IMR-90 (cell line): ENCODE results near the gene THSD8. TPM values are rescaled to one million over a fixed set of nuclear protein-coding genes. Genes with fewer than 3 reads are reported as not detected.

Source experiments
- ATAC-seq: fragments of 200-7000 bp; cut with Tn5 transposase; 2 replicates; pipeline ENCODE4 v1.9.1; 2020; ENCODE audit warnings: low read depth, mild to moderate bottlenecking, moderate library complexity
- BruUV-seq: library from RNA; stranded (reverse); fragments of 400-500 nt; replicated peaks from 2 replicates; lab custom pipeline; 2021; lab: Mats Ljungman, UMichigan
- CTCF ChIA-PET: fragments of 300-600 bp; formaldehyde crosslinking; extraction: SDS; loops from one replicate; lab custom pipeline; 2021; ENCODE audit warnings: antibody characterized with exemption; lab: Yijun Ruan, JAX
- POLR2A ChIA-PET: fragments of 300-600 bp; sonication (Branson Sonifier 250); formaldehyde crosslinking; loops from one replicate; lab custom pipeline; 2022; ENCODE audit warnings: antibody characterized with exemption; ENCODE audit not compliant: unreplicated experiment; lab: Charles Lee
- DNase-seq: peaks from one replicate; pipeline ENCODE4 v3.0.0; 2013
- H2AFZ ChIP-seq: replicated peaks from 2 replicates; pipeline ENCODE3; 2013; ENCODE audit warnings: low read length, mild to moderate bottlenecking; ENCODE audit not compliant: poor library complexity
- H2AK5ac ChIP-seq: 2 replicates; pipeline ENCODE4 v1.6.1; 2013; ENCODE audit warnings: low read depth, low read length, inconsistent platforms
- H2AK9ac ChIP-seq: replicated peaks from 2 replicates; pipeline ENCODE3; 2013; ENCODE audit warnings: mild to moderate bottlenecking, low read depth, low read length, moderate library complexity; ENCODE audit not compliant: poor library complexity
- H2BK120ac ChIP-seq: 2 replicates; pipeline ENCODE4 v1.6.1; 2013; ENCODE audit warnings: low read depth, low read length, inconsistent platforms
- H2BK15ac ChIP-seq: 3 replicates; pipeline ENCODE4 v1.6.1; 2013; ENCODE audit warnings: low read depth, low read length, inconsistent platforms
- H2BK20ac ChIP-seq: 2 replicates; pipeline ENCODE4 v1.6.1; 2013; ENCODE audit warnings: low read depth, mild to moderate bottlenecking, inconsistent platforms, low read length, moderate library complexity
- H2BK5ac ChIP-seq: 2 replicates; pipeline ENCODE4 v1.6.1; 2013; ENCODE audit warnings: mild to moderate bottlenecking, low read depth, low read length, inconsistent platforms; ENCODE audit not compliant: poor library complexity, severe bottlenecking
- H3K14ac ChIP-seq: replicated peaks from 2 replicates; pipeline ENCODE4 v1.6.1; 2013; ENCODE audit warnings: low read depth, low read length, inconsistent platforms
- H3K18ac ChIP-seq: 2 replicates; pipeline ENCODE4 v1.6.1; 2013; ENCODE audit warnings: low read depth, low read length, control low read depth
- H3K23ac ChIP-seq: 2 replicates; pipeline ENCODE4 v1.6.1; 2013; ENCODE audit warnings: low read depth, low read length, inconsistent platforms
- H3K27ac ChIP-seq: 2 replicates; pipeline ENCODE4 v1.5.1; 2013; ENCODE audit warnings: mild to moderate bottlenecking, control low read depth, low read length; ENCODE audit not compliant: insufficient read depth
- H3K27me3 ChIP-seq: 2 replicates; pipeline ENCODE4 v1.6.1; 2013; ENCODE audit warnings: low read length; ENCODE audit not compliant: control insufficient read depth, insufficient read depth
- H3K36me3 ChIP-seq: 2 replicates; pipeline ENCODE4 v1.6.1; 2013; ENCODE audit warnings: low read length, mixed read lengths; ENCODE audit not compliant: control insufficient read depth, insufficient read depth
- H3K4ac ChIP-seq: 2 replicates; pipeline ENCODE4 v1.6.1; 2013; ENCODE audit warnings: low read depth, low read length, inconsistent platforms
- H3K4me1 ChIP-seq: 2 replicates; pipeline ENCODE4 v1.6.1; 2013; ENCODE audit warnings: low read length, mixed read lengths; ENCODE audit not compliant: control insufficient read depth, insufficient read depth
- H3K4me2 ChIP-seq: 2 replicates; pipeline ENCODE4 v1.6.1; 2013; ENCODE audit warnings: low read depth, mild to moderate bottlenecking, control low read depth, low read length, moderate library complexity
- H3K4me3 ChIP-seq: 2 replicates; pipeline ENCODE4 v1.5.1; 2013; ENCODE audit warnings: low read depth, mild to moderate bottlenecking, control low read depth, low read length, moderate library complexity; ENCODE audit not compliant: insufficient read depth
- H3K56ac ChIP-seq: 2 replicates; pipeline ENCODE4 v1.6.1; 2013; ENCODE audit warnings: low read length, inconsistent platforms; ENCODE audit not compliant: insufficient read depth; ENCODE audit errors: extremely low read depth
- H3K79me1 ChIP-seq, 2 experiments: 2 replicates each; pipeline ENCODE4 v1.6.1; 2013; ENCODE audit warnings: low read length in 2 of 2, inconsistent platforms in 1 of 2, low read depth in 1 of 2
- H3K9ac ChIP-seq: 2 replicates; pipeline ENCODE4 v1.6.1; 2013; ENCODE audit warnings: low read depth, low read length, control low read depth
- H3K9me1 ChIP-seq: 2 replicates; pipeline ENCODE4 v1.6.1; 2013; ENCODE audit warnings: low read length, inconsistent platforms; ENCODE audit not compliant: insufficient read depth
- H3K9me3 ChIP-seq: 2 replicates; pipeline ENCODE4 v1.6.1; 2013; ENCODE audit warnings: low read length; ENCODE audit not compliant: control insufficient read depth, insufficient read depth
- H4K20me1 ChIP-seq: 2 replicates; pipeline ENCODE4 v1.6.1; 2013; ENCODE audit warnings: low read length, inconsistent platforms; ENCODE audit not compliant: insufficient read depth
- H4K5ac ChIP-seq: 2 replicates; pipeline ENCODE4 v1.6.1; 2013; ENCODE audit warnings: mild to moderate bottlenecking, low read depth, low read length, control low read depth
- H4K8ac ChIP-seq, 2 experiments: 2 replicates each; pipeline ENCODE4 v1.6.1; 2013; ENCODE audit warnings: low read depth in 2 of 2, low read length in 2 of 2, control low read depth in 1 of 2, inconsistent platforms in 1 of 2
- H4K91ac ChIP-seq: 2 replicates; pipeline ENCODE4 v1.6.1; 2013; ENCODE audit warnings: low read depth, low read length, inconsistent platforms; ENCODE audit not compliant: insufficient read depth
- BHLHE40 ChIP-seq: fragments of 150-350 bp; IDR thresholded peaks from 2 replicates; pipeline ENCODE4 v1.6.1; 2016; ENCODE audit warnings: mild to moderate bottlenecking, low read depth, low read length
- CHD1 ChIP-seq: IDR thresholded peaks from 2 replicates; pipeline ENCODE4 v1.6.1; 2012; ENCODE audit warnings: low read depth, low read length, improper control_type of control experiment
- FOS ChIP-seq: fragments of 150-350 bp; IDR thresholded peaks from 2 replicates; pipeline ENCODE4 v1.6.1; 2016; ENCODE audit warnings: low read depth, low read length
- MAZ ChIP-seq: IDR thresholded peaks from 2 replicates; pipeline ENCODE4 v1.6.1; 2012; ENCODE audit warnings: low read depth, mild to moderate bottlenecking, low read length, improper control_type of control experiment, moderate library complexity, borderline replicate concordance
- MXI1 ChIP-seq: IDR thresholded peaks from 2 replicates; pipeline ENCODE4 v1.6.1; 2012; ENCODE audit warnings: low read depth, mild to moderate bottlenecking, low read length, moderate library complexity, borderline replicate concordance
- RCOR1 ChIP-seq: IDR thresholded peaks from 2 replicates; pipeline ENCODE4 v1.6.1; 2012; ENCODE audit warnings: mild to moderate bottlenecking, low read length, improper control_type of control experiment; ENCODE audit not compliant: insufficient replicate concordance
- WGBS, 2 experiments: methylation state at CpG; one replicate each; pipeline versions ENCODE4 v1.1.5 to v1.1.7; 2013; ENCODE audit warnings: missing lambda C conversion rate in 2 of 2; ENCODE audit not compliant: insufficient read length in 1 of 2; ENCODE audit errors: extremely low coverage in 2 of 2; 5-methylcytosine and 5-hydroxymethylcytosine counted together
- dilution Hi-C: fragments of 300-500 bp; cut with HindIII; formaldehyde crosslinking; loops from one replicate; pipeline ENCODE4 v1.14.3; 2018; ENCODE audit warnings: low sequenced_read_pairs; ENCODE audit not compliant: unreplicated experiment
- in situ Hi-C: fragments of 300-500 bp; cut with MboI; formaldehyde crosslinking; loops from 3 replicates; pipeline ENCODE4 v1.14.3; 2019; ENCODE audit warnings: low sequenced_read_pairs, inconsistent platforms, mixed read lengths
- intact Hi-C: fragments of 100-400 bp; cut with micrococcal nuclease; formaldehyde crosslinking; loops from 2 replicates; pipeline ENCODE4 v1.10.0; 2022
- polyA plus RNA-seq, 3 experiments: library from polyadenylated mRNA; depleted of rRNA; stranded (reverse); fragments of >200 nt; gene quantifications; 2 replicates each; pipeline ENCODE4 v1.2.3, GENCODE V29; 2012; ENCODE audit warnings: low replicate concordance in 1 of 3
- total RNA-seq: library from RNA; depleted of rRNA; stranded (reverse); fragments of >200 nt; gene quantifications from 2 replicates; pipeline ENCODE4 v1.2.3, GENCODE V29; 2012

Gene THSD8
- total and polyA plus RNA-seq, 2 of the 4 experiments (the other 2 are of a cell fraction) = 0.68 TPM; not detected in 1

GRCh38 chr19:12788682-12789097 is 13.2 kb upstream of the THSD8 start:
- Histone ChIP-seq H3K18ac (peak overlapping the region; percentile 69), H2BK120ac (peak overlapping the region; percentile 86), H3K56ac (peak overlapping the region; percentile 69), H3K79me1 (peaks cover 0 to 36% of the 10 kb centered on the region in 2 experiments; a peak in 2 of 4 replicates), H3K4ac (peak overlapping the region; percentile 89), H3K27me3 (no peaks in the 10 kb centered on the region), H2BK15ac (peak overlapping the region; percentile 36; the same call in 2 of the 3 replicates), H2AK9ac (peak overlapping the region; percentile 82), H4K5ac (peak overlapping the region; percentile 91), H3K14ac (peak overlapping the region; percentile 96), H3K4me1 (peaks cover 35% of the 10 kb centered on the region), H2AFZ (peak overlapping the region; percentile 77), H2BK20ac (peak overlapping the region; percentile 86), H3K9ac (peak overlapping the region; percentile 80), H3K9me1 (peaks cover 17% of the 10 kb centered on the region), H3K27ac (peak overlapping the region; percentile 89), H4K91ac (peak overlapping the region; percentile 94), H2AK5ac (peak overlapping the region; percentile 99), H4K20me1 (peaks cover 20% of the 10 kb centered on the region), H3K23ac (peak overlapping the region; percentile 93), H3K9me3 (no peaks in the 10 kb centered on the region), H2BK5ac (peak overlapping the region; percentile 91), H4K8ac (peak overlapping the region; percentile 59 to 93), H3K36me3 (no peaks in the 10 kb centered on the region), H3K4me3 (peak overlapping the region; percentile 27), H3K4me2 (peak overlapping the region; percentile 87)
- ATAC-seq (no peak), DNase-seq (peak; percentile 75)
- no TSS peak for BruUV-seq
- POLR2A ChIA-PET = no interaction called here
- in situ Hi-C loops = loop anchor here (25.0 kb wide), 1 partner anchor 1049 kb away; no protein-coding TSS in a partner anchor
- WGBS, 2 experiments = 0% methylated on average over 2 of the region's 12 CpGs; no CpG with 5 or more reads in 1 of the 2 experiments
- dilution Hi-C loops = no loop called here
- CTCF ChIA-PET = interaction anchor here (1.1 to 1.2 kb wide), 2 partner anchors 10 to 23 kb away, joined by 3 to 4 read pairs; no protein-coding TSS in a partner anchor
- intact Hi-C loops = no loop called here
- TF ChIP-seq MXI1 (no peak), FOS (0 out of 2 replicates have a peak, but pooled peaks have one; percentile 26), MAZ (peak; percentile 72; the same call in 1 of the 2 replicates), BHLHE40 (no peak), RCOR1 (no peak), CHD1 (no peak)
